Activated naive CD8-positive, alpha-beta T cell treated with anti-CD3 and anti-CD28 coated beads for 36 hours (primary cell): ENCODE data around the gene HDAC4. TPM values are rescaled to one million over a fixed set of nuclear protein-coding genes. Genes with fewer than 3 reads are reported as not detected.

Experiments
- DNase-seq: peaks from one replicate; pipeline ENCODE4 v3.0.0; 2021
- H3K27ac Mint-ChIP-seq: one replicate; pipeline ENCODE4 v1.8.0; 2022; ENCODE audit warnings: mild to moderate bottlenecking, moderate library complexity, mixed read lengths
- H3K27me3 Mint-ChIP-seq: one replicate; pipeline ENCODE4 v1.8.0; 2022; ENCODE audit warnings: mild to moderate bottlenecking, mixed read lengths
- H3K36me3 Mint-ChIP-seq: one replicate; pipeline ENCODE4 v1.8.0; 2021; ENCODE audit warnings: mild to moderate bottlenecking, mixed read lengths
- H3K4me1 Mint-ChIP-seq: one replicate; pipeline ENCODE4 v1.8.0; 2021; ENCODE audit warnings: mixed read lengths
- H3K4me3 Mint-ChIP-seq: one replicate; pipeline ENCODE4 v1.8.0; 2022; ENCODE audit warnings: mild to moderate bottlenecking, moderate library complexity, mixed read lengths
- H3K9me3 Mint-ChIP-seq: one replicate; pipeline ENCODE4 v1.8.0; 2022; ENCODE audit warnings: mixed read lengths
- total RNA-seq, 2 experiments: library from RNA; stranded (reverse); gene quantifications; one replicate each; pipeline ENCODE4 v1.2.3, GENCODE V29; 2021

The HDAC4 gene
- total RNA-seq, 2 experiments from 2014 or later, result 19.1 to 20.2 TPM

- DNase-seq, result no peak
- Mint-ChIP-seq H3K4me1 (no peaks in the 10 kb centered on the region), H3K9me3 (peaks cover 7% of the 10 kb centered on the region), H3K27ac (no peak overlapping the region), H3K36me3 (no peaks in the 10 kb centered on the region), H3K4me3 (no peak overlapping the region), H3K27me3 (peaks cover 17% of the 10 kb centered on the region)
Observed at GRCh38 chr2:239005586-239005985, 395.2 kb downstream of the HDAC4 start.

DNA sequence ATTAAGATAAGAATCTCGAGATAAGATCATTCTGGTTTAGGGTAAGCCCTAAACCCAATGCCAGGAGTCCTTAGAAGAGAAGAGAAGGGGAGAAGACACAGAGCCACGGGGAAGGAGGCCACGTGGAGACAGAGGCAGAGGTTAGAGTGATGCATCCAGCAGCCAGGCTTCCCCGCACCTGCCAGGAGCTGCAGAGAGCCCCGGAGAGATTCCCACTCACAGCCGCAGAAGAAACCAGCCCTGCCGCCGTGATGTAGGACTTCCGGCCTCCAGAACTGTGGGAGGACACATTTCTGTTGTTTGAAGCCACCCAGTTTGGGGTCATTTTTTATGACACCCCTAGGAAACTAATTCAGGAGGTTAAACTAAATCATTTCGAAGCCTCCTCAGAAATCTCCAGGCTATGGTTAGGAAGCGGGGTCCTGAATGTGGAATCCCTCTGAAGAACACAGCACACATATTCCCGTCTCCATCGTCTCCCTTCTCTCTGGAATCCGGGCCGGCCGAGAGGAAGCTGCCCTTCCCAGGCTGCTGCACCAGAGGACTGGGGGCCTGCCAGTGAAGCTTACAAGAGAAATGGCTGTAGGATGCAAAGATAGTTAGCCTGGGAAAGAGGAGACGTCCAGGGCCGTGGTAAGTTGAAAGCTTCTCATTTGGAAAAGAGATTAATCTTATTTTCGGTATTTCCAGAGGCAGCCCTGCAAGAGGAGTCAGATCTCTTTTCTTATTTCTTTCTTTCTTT lies 396.4 kb downstream of the HDAC4 start:
- Mint-ChIP-seq H3K27ac (no peak overlapping the region), H3K9me3 (peaks cover 7% of the 10 kb centered on the region), H3K27me3 (peaks cover 18% of the 10 kb centered on the region)

DNA sequence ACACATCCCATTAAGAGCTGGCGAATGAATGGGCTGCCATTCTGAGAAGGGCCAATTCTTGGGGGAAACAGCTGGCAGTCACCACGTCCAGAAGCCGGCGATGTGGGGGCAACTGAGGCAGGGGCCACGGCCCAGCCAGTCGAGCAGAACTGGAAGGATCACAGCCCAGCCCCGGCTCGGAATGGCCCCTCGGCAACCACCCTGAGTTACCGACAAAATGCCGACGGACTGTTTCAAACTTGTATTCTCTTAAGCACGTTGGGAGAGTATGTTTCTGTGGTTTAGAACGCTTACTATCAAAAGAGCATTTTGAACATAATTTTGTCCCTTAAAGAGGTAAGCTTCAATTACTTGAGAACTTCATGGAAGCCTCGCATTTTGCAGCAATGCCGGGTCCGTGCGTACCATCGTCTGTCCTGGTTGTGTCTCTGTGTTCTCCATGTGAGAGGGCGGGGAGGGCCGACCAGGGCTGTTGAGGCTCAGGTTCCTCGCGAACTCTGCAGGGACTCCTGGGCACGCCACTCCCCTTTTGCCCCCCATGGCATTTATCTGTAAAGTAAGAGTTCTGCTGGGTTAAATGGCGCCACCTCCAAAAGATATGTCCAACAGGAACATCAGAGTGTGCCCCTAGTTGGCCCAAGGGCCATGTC lies 397.1 kb downstream of the HDAC4 start:
- Mint-ChIP-seq H3K4me3 (no peak overlapping the region), H3K27me3 (peaks cover 15% of the 10 kb centered on the region), H3K27ac (no peak overlapping the region), H3K36me3 (no peaks in the 10 kb centered on the region), H3K4me1 (no peaks in the 10 kb centered on the region), H3K9me3 (peaks cover 7% of the 10 kb centered on the region)
- DNase-seq, result no peak

More for the DNA sequence above, 396.4 kb downstream of the HDAC4 start:
- no peaks in the 10 kb centered on the region for H3K36me3 Mint-ChIP-seq
- no peaks in the 10 kb centered on the region for H3K4me1 Mint-ChIP-seq
- DNase-seq, result no peak
- H3K4me3 Mint-ChIP-seq, result no peak overlapping the region

DNA sequence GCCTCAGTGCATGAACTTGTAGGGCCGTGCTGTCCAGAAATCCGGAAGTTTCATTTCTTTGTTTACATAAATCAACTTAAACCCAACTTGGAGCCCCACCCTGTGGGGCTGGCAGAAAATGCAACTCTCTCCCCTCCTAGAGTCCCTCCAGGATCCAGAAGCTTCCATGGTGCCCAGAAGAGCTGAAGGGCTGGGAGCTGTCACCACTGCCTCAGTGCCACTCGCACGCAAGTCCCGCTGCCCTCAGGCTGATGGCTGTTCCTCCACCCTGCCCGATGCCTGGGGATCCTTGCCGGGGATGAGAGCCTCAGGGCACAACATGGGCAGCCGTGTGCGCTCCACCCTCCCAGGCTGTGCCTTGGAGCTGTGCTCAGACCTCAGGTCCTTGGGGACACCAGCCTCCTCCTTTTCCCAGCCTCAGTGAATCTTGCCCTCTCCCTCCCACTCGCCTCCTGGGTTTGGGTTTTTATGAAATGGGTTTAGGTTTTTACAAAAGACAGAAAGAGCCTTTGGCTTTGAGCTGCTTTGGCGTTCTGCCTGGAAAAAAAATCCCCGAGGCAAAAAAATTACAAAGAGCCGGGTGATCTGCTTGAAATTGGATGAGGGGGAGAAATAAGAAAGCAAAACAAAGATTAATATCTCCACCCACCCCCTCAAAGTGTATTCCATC lies 397.7 kb downstream of the HDAC4 start:
- no peak overlapping the region for H3K27ac Mint-ChIP-seq
- H3K9me3 Mint-ChIP-seq, result peaks cover 7% of the 10 kb centered on the region
- no peak overlapping the region for H3K4me3 Mint-ChIP-seq
- no peaks in the 10 kb centered on the region for H3K4me1 Mint-ChIP-seq
- DNase-seq, result no peak
- H3K27me3 Mint-ChIP-seq, result peaks cover 18% of the 10 kb centered on the region
- H3K36me3 Mint-ChIP-seq, result no peaks in the 10 kb centered on the region

GRCh38 chr2:239002591-239002953 lies 398.2 kb downstream of the HDAC4 start:
- no peak for DNase-seq
- Mint-ChIP-seq H3K36me3 (no peaks in the 10 kb centered on the region), H3K27ac (no peak overlapping the region), H3K4me3 (no peak overlapping the region), H3K27me3 (peaks cover 19% of the 10 kb centered on the region), H3K4me1 (no peaks in the 10 kb centered on the region), H3K9me3 (peaks cover 7% of the 10 kb centered on the region)

GRCh38 chr2:239001794-239002193 lies 399.0 kb downstream of the HDAC4 start:
- DNase-seq, result no peak
- Mint-ChIP-seq H3K27ac (no peak overlapping the region), H3K9me3 (peaks cover 7% of the 10 kb centered on the region), H3K27me3 (peaks cover 24% of the 10 kb centered on the region), H3K4me3 (no peak overlapping the region), H3K4me1 (no peaks in the 10 kb centered on the region), H3K36me3 (no peaks in the 10 kb centered on the region)

DNA sequence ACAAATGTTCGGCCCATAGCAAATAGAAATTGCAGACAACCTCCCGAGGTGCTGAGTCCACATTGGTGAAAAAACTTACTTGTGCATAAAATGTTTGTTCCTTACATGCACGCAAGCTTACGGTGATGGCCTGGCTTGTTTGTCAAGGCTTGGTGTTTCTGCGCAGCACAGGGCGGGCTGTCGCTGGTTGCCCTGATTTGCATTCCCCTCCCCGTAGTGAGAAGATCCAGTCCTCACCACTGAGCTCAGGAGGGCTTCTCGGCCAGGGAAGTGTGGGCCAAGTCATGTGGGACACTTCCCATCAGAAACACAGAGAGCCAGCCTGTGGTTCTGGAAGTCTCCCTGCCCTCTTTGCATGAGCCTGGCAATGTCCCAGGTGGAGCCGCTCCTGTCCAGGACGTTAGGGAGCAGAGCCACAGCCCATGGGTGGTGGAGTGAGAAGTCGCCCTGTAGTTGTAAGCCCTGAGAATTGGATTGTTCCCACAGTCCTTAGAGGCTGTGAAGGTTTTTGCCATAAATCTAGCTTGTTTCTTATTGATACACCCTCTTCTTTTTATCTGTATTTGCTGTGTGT lies 400.2 kb downstream of the HDAC4 start:
- Mint-ChIP-seq H3K4me1 (no peaks in the 10 kb centered on the region), H3K27ac (no peak overlapping the region), H3K27me3 (peaks cover 20% of the 10 kb centered on the region), H3K36me3 (no peaks in the 10 kb centered on the region), H3K9me3 (peaks cover 7% of the 10 kb centered on the region), H3K4me3 (no peak overlapping the region)
- DNase-seq, result no peak

- Mint-ChIP-seq H3K27me3 (peaks cover 20% of the 10 kb centered on the region), H3K27ac (no peak overlapping the region), H3K36me3 (no peaks in the 10 kb centered on the region), H3K4me3 (no peak overlapping the region), H3K9me3 (peaks cover 7% of the 10 kb centered on the region), H3K4me1 (no peaks in the 10 kb centered on the region)
- DNase-seq, result no peak
Observed at GRCh38 chr2:239000089-239000488, 400.7 kb downstream of the HDAC4 start.

DNA sequence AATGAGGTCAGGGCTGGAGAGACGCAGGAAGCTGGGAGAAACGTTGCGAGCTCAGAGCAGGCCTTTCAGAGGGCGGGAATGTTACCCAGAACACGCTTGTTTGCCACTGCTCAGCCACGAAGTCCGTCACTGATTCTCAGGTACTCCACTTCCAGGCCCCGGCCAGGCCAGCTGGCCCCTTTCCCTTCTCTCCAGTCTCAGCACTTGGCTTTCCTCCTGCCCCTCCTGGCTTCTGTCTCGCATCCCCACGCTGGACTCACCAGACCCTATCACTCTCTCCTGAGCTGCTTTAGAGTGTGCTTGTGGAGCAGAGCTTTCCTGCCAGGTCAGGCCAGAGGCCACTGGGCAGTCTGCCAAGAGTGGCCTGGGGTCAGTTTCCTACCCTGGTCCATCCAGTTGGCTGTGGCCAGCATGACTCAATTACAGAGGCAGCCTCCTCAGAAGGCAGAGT lies 401.5 kb downstream of the HDAC4 start:
- H3K27me3 Mint-ChIP-seq, result peaks cover 24% of the 10 kb centered on the region
- H3K36me3 Mint-ChIP-seq, result no peaks in the 10 kb centered on the region
- DNase-seq, result no peak
- H3K9me3 Mint-ChIP-seq, result peaks cover 9% of the 10 kb centered on the region
- no peak overlapping the region for H3K4me3 Mint-ChIP-seq
- no peak overlapping the region for H3K27ac Mint-ChIP-seq
- H3K4me1 Mint-ChIP-seq, result no peaks in the 10 kb centered on the region

DNA sequence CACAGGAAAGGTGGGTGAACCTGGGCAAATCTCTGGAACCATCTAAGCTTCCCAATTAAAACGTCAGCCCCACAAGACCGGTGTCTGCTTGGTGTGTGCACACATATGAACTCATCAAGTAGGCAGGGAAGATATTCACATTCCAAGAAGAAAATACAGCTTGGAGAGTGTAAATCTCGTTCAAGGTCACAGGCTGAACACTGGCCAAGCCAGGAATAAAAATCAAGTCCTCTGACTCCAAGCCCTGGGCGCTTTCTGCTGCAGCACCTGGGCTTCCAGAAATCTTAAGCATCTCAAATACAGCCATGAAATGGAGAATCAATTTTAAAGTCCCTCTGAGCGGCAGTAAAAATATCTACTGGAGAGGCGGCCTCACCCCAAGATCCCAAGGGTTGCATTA lies 402.0 kb downstream of the HDAC4 start:
- Mint-ChIP-seq H3K27ac (no peak overlapping the region), H3K4me1 (no peaks in the 10 kb centered on the region), H3K36me3 (no peaks in the 10 kb centered on the region), H3K4me3 (no peak overlapping the region), H3K27me3 (peaks cover 28% of the 10 kb centered on the region), H3K9me3 (peaks cover 11% of the 10 kb centered on the region)
- no peak for DNase-seq
